ENCODE data around the gene NGB.

The NGB gene

DNA sequence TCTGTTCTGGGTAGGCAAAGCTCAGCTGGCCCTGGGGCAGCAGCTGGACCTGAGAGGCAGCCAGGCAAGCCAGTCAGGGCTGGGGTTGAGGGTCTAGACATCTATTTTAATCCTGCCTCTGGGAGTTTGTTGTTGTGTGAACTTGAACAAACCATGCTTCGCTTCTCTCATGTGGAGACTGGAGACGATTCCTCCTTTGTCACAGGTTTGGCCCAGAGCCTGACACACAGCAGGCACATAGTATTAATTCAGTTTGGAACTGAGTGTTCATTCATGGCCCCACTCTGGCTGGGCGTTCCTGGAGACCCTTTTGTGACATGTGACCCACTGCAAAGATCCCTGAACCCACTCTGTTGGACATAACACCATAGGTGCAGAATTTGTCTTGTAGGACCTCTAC, 39.3 kb downstream of the NGB start:
- DNase-seq (ENCODE audit: low read depth in 2 of 2), result no peak

DNA sequence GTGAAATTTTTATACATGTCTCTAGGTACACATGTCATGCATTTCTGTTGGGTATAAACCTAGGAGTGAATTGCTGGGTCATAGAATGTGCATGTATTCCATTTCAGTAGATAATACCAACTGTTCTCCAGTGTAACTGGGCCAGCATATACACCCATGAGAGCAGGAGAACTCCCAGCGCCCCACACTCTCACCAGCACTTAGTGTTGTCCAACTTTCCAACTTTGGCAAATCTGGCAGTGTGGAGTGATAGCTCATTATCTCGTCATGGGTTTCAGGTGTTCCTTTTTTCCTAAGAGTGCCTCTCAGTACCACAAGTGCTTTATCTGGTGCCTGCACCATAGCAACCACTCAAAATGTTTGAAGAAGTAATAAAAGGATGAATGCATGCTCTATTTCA, 40.1 kb downstream of the NGB start:
- no peak for DNase-seq (ENCODE audit: low read depth in 2 of 2)

DNA sequence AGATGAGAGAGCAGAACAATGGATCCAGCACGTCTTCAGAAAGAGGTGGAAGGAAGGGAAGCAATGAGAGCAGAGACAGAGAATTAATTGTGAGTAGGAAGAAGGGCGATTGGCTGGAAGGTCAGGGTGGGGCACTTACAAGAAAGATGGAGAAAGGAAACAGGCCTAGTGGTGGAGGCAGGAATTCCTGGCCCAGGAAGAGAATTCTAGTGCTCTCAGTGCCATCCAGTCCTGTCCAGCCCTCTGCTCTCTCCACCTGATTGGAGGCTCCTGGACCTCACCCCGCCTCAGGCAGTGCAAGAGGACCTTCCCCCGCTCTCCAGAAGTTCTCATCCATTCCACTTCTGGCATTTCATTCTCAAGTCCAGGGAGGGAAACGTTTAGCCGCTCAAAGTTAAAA, 43.0 kb downstream of the NGB start:
- DNase-seq (ENCODE audit: low read depth in 2 of 2), result no peak

DNA sequence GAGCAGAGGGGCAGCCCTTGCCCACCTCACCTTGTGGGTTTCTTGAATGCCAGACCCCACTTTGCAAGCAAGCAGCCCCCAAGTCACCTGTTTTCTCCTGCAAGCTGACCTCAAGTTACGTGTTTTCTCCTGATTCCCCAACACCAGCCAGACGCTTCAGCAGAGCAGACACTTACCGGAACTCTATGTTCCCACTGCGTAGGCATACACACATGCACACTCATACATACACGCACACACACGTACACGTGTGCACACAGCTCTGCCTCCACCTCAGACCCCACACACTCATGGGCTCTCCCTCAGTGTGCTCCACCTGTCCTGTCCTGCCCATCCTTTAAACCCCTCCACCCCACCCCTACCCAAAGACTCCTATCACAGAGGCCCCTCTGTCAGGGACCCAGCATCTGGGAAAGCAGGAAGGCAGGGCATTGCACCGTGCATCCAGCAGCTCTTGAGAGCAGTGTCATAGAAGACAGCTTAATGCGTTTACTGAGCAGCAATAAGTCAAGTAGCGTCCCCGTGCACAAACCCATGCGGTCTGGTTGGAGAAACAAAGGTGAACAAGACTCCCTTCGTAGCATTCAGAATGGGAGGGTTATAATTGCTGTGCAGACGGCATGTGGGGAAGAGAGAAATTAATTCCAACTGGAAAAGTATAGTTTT, 45.0 kb downstream of the NGB start:
- DNase-seq (ENCODE audit: low read depth in 2 of 2), result no peak

DNA sequence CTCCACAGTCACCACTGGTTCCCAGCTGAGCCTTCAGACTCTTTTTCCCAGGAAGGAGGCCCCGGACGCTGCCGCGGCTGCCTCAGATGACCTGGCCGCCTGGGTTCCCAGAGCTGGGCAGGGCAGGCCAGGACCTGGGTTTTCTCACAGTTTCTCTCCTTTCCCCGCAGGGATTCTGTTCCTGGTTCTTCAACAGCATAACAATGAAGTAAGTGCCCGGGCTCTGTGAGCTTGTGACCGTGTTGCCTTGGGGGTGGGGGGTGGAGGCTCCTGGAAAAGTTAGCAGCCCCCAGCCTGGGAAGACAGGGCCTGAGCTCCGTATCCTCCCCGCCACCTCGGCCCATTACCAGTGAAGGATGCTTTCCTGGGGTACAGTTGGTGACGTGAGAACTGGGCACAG, 45.8 kb downstream of the NGB start:
- DNase-seq (ENCODE audit: low read depth in 2 of 2), result no peak

DNA sequence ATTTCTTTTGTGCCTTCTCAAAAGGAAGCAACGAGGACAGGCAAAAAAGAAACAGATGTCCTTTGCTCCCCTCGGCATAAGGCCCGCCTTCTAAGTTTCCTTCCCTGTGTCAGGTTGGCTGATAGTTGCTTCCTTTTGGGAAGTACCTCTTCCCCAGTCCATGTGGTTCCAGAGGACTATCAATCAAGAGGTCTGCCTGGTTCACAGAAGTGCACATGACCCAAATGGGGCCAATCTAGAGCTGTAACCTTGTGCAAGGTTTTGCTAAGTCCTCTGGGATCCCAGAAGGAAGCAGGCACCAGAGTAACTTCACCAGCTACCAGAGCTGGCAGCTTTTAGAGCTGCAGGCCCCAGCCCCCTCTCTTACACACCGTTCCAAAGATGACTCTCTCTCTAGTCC, 46.8 kb downstream of the NGB start:
- DNase-seq (ENCODE audit: low read depth in 2 of 2), result no peak

DNA sequence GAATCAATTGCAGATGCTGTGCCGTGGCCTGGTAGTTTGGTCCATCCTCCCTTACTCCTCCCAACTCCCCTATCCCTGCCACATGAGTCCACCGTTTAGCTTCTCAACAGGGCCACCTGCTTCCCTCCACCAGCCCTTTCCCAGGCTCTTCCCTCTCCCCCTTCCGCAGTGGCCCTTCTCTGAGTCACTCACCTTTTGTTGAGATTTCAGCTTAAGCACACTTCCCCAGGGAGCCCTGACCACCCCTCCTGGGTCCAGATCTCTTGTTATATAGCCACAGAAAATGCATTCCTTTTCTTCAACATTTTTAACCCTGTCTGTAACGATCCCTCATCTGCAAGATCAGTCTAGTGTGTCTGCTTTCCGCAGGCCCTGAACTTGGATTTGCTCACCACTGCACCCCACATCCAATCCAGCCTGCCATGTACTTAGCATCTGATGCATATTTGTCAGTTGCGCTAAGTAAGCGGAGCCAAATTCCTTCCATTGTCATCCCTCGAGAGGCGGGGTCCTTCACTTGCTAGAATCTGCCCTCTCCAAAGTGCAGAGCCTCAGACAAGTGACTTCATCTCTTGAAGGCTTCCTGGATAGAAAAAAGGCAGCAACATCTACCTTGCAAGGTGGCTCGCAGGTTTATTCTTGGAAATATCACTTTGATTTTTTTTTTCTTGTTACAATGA, 48.3 kb downstream of the NGB start:
- no peak for DNase-seq (ENCODE audit: low read depth in 2 of 2)

DNA sequence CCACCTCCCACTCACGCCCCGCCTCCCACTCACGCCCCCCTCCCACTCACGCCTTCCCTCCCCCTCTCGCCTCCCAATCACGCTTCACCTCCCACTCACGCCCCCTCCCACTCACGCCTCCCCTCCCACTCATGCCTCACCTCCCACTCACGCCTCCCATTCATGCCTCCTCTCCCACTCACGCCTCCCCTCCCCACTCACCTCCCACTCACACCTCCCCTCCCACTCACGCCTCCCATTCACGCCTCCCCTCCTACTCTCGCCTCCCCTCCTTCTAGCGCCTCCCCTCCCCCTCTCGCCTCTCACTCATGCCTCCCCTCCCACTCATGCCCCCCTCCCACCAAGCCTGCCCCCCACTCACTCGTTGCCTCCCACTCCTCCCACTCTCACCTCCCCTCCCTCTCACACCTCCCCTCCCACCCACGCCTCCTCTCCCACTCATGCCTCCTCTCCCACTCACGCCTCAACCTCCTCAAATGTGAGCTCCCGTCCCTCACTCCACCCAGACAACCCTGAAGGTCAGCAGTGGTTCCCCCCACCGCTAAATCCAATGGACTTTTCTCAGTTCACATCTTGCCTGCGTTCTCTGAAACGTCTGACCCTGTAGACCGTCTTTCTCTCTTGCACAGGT, 49.6 kb downstream of the NGB start:
- DNase-seq (ENCODE audit: low read depth in 2 of 2), result no peak

DNA sequence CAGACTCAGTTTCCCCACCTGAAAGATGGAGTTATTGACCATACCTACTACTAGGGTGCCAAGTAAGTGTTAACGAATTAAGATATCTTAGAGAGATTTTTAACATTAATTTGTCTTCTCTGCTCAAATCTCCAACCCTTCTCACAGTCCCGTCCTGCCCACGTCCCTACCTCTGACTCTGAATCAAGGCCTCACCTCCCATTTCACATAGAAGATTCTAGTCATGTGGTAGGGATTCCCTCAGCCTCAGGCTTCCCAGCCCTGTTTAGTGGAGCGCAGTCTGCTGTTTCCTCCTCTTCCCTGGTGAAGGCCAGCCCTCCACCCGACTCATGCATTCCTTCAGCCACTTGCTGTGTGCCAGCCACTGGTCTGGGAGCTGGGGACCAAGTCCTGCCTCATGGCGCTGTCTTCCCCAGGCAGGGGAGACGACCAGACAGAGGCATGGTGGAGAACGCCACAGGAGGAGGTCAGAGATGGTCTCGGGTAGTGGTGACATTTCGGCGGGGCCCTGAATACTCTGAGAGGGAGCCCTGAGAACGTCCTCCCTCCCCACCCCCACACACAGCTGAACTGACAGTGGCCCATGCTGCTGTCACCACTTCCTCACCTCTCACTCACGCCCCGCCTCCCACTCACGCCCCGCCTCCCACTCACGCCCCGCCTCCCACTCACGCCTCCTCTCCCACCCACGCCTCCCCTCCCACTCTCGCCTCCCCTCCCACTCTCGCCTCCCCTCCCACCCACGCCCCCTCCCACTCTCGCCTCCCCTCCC, 50.6 kb downstream of the NGB start:
- no peak for DNase-seq (ENCODE audit: low read depth in 2 of 2)

DNA sequence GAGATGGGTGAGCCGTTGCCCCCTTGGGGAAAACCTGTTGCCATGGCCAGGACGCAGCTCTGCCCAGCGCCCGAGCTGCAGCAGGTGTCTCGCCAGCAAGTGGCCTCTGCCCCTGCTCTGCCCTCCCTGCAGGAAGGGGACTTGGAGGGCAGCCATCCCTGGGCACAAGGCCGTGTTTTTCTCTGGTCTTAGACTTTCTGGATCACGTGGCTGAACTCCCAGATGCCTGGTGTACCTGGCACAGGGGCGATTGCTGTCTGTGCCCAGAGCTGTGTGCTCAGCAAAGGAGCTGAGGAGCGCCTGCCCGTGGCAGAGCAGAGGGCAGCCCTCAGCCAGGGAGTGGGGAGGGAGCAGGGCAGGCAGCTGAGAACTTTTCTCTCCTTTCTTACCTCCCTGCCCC, 51.4 kb downstream of the NGB start:
- no peak for DNase-seq (ENCODE audit: low read depth in 2 of 2)

DNA sequence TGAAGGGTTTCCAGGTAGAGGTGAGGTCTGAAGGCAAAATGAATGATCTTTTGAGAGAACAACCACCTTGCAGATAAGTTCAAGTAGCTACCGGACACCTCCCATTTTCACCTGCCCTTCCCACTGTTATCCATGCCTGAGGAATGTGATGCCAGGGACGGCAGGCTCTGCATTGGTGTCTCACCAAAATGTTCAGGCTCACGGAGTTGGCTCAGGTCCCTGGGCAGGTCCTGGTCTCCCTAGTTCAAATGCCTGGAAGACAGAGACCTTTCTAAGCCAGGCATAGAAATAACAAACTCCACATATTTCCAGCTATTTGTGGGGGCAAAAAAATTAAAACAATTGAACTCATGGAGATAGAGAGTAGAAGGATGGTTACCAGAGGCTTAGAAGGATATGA, 53.5 kb downstream of the NGB start:
- no peak for DNase-seq (ENCODE audit: low read depth in 2 of 2)
